HG02588 (cell line): ENCODE results near the gene JPH3.
"Not testable (repeated sequence)": the region's sequence is repeated elsewhere in the genome, so short reads cannot be mapped to it uniquely, and the experiment has no call there.

Experiments used
- ATAC-seq: cut with Tn5 transposase; IDR thresholded peaks from one replicate; pipeline ENCODE4 v1.9.1; 2021; ENCODE audit warnings: mild to moderate bottlenecking, moderate library complexity; ENCODE audit not compliant: unreplicated experiment

Gene JPH3

GRCh38 chr16:87708881-87709638, 106.8 kb downstream of the JPH3 start:
- no peak for ATAC-seq

- no peak for ATAC-seq
These were observed 107.4 kb downstream of the JPH3 start for GRCh38 chr16:87709677-87710076.

GRCh38 chr16:87710887-87711286, 108.6 kb downstream of the JPH3 start:
- no peak for ATAC-seq

- no peak for ATAC-seq
These were observed 110.0 kb downstream of the JPH3 start for GRCh38 chr16:87712184-87712762.

GRCh38 chr16:87713451-87714229, 111.3 kb downstream of the JPH3 start:
- no peak for ATAC-seq

GRCh38 chr16:87715231-87715630, 112.9 kb downstream of the JPH3 start:
- no peak for ATAC-seq

GRCh38 chr16:87715658-87716057, 113.3 kb downstream of the JPH3 start:
- no peak for ATAC-seq

GRCh38 chr16:87718831-87719230, 116.5 kb downstream of the JPH3 start:
- ATAC-seq = not testable (repeated sequence)

GRCh38 chr16:87720446-87720845, 118.1 kb downstream of the JPH3 start:
- ATAC-seq = no peak

- no peak for ATAC-seq
These were observed 119.6 kb downstream of the JPH3 start for GRCh38 chr16:87721622-87722585.

GRCh38 chr16:87722590-87723225, 120.4 kb downstream of the JPH3 start:
- ATAC-seq = no peak

- ATAC-seq = no peak
These were observed 120.9 kb downstream of the JPH3 start for GRCh38 chr16:87723226-87723623.

- ATAC-seq = no peak
These were observed 122.4 kb downstream of the JPH3 start for GRCh38 chr16:87724490-87725291.

GRCh38 chr16:87725596-87726235, 123.4 kb downstream of the JPH3 start:
- no peak for ATAC-seq

GRCh38 chr16:87726577-87726976, 124.3 kb downstream of the JPH3 start:
- ATAC-seq = not testable (repeated sequence)

GRCh38 chr16:87727346-87727745, 125.0 kb downstream of the JPH3 start:
- no peak for ATAC-seq

GRCh38 chr16:87728026-87728425, 125.7 kb downstream of the JPH3 start:
- no peak for ATAC-seq

GRCh38 chr16:87729266-87729954, 127.1 kb downstream of the JPH3 start:
- ATAC-seq = no peak
